ENCODE results near the gene GRM8.

DNA sequence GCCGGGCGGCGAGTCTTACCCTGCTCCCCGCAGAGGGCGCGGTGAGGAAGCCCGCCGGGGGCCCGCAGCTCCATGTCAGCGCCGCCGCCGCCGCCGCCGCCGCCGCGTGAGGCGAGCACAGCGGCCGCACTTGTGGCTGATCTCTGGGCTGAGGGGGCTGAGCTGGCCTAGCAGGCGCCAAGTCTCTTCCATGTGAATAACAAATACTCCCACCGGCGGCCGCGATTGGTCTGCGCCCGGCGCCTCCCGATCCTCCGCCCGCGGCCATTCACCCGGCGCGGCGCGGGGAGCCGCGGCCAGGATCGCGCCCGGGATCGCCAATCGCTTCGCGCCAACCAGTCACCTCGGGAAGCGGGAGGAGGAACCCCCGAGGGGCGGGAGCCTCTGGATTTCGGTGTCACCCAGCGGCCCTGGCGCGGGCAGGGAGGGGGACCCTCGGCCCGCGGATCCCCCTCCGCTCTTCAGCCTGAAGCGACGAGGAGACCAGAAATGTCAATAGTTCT is at the start of gene GRM8:
- TF ChIP-seq, protein P1, sequence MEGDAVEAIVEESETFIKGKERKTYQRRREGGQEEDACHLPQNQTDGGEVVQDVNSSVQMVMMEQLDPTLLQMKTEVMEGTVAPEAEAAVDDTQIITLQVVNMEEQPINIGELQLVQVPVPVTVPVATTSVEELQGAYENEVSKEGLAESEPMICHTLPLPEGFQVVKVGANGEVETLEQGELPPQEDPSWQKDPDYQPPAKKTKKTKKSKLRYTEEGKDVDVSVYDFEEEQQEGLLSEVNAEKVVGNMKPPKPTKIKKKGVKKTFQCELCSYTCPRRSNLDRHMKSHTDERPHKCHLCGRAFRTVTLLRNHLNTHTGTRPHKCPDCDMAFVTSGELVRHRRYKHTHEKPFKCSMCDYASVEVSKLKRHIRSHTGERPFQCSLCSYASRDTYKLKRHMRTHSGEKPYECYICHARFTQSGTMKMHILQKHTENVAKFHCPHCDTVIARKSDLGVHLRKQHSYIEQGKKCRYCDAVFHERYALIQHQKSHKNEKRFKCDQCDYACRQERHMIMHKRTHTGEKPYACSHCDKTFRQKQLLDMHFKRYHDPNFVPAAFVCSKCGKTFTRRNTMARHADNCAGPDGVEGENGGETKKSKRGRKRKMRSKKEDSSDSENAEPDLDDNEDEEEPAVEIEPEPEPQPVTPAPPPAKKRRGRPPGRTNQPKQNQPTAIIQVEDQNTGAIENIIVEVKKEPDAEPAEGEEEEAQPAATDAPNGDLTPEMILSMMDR (IDR thresholded peaks at IDR 0.05): no peak
- TF ChIP-seq POLR2A (IDR thresholded peaks at IDR 0.05) (no peak), EP300 (IDR thresholded peaks at IDR 0.05) (no peak)

Data from suprapubic skin (tissue), 3 donors.